Thyroid gland (tissue), 4 donors: Measurements from ENCODE around the gene ADO. TPM values are rescaled to one million over a fixed set of nuclear protein-coding genes. Genes with fewer than 3 reads are reported as not detected.
A peak's percentile ranks its signal among the peaks of the same experiment; 100 is the strongest.

ENCODE experiments used
- DNase-seq, 2 donors: peaks; one replicate each; pipeline ENCODE4 v3.0.0-alpha.2; 2019
- H3K27ac ChIP-seq, 3 donors: fragments of 200-600 bp; sonication (generic); 1 replicate in 2 of 3; 2 replicates in 1 of 3; pipeline ENCODE4 v1.5.1; 2016 to 2019; ENCODE audit warnings: mild to moderate bottlenecking in 1 of 3, moderate library complexity in 1 of 3
- H3K27me3 ChIP-seq: fragments of 200-600 bp; sonication (generic); one replicate; pipeline ENCODE4 v1.5.1; 2019
- H3K36me3 ChIP-seq, 2 donors: fragments of 200-600 bp; sonication (generic); one replicate each; pipeline ENCODE4 v1.5.1; 2016 to 2019
- H3K4me1 ChIP-seq, 2 donors: fragments of 200-600 bp; sonication (generic); one replicate each; pipeline ENCODE4 v1.5.1; 2017 to 2019
- H3K4me3 ChIP-seq, 3 donors: fragments of 200-600 bp; sonication (generic); replicated peaks in 1 of 3; 1 replicate in 2 of 3; 2 replicates in 1 of 3; pipeline ENCODE4 v1.5.1; 2016; ENCODE audit warnings: mild to moderate bottlenecking in 1 of 3
- H3K9me3 ChIP-seq: fragments of 200-600 bp; sonication (generic); one replicate; pipeline ENCODE4 v1.5.1; 2017
- POLR2A ChIP-seq, 2 donors: fragments of 450-650 bp; IDR thresholded peaks; one replicate each; pipeline ENCODE4 v1.6.1; 2017; ENCODE audit warnings: antibody characterized with exemption in 2 of 2, mild to moderate bottlenecking in 2 of 2, moderate library complexity in 1 of 2
- WGBS, 2 donors: methylation state at CpG; one replicate each; pipeline ENCODE4 v1.1.5; 2017; 5-methylcytosine and 5-hydroxymethylcytosine counted together
- intact Hi-C: fragments of 100-400 bp; cut with DNase I; formaldehyde crosslinking; loops from one replicate; pipeline ENCODE4 v1.15.1; 2023
- total RNA-seq, 4 donors: library from RNA; depleted of rRNA; stranded (reverse); fragments of >200 nt; gene quantifications; one replicate each; pipeline ENCODE4 v1.2.3, GENCODE V29; 2016
- TF ChIP-seq, protein P1 (sequence below), 6 experiments: fragments of 200-600 bp in 3 of 6; fragments of 450-650 bp in 3 of 6; sonication (generic) in 3 of 6; IDR thresholded peaks; one replicate each; pipeline ENCODE4 v1.5.1; 2016 to 2019; ENCODE audit warnings: antibody characterized with exemption in 6 of 6, mild to moderate bottlenecking in 2 of 6, inconsistent platforms in 1 of 6, moderate library complexity in 1 of 6

ADO gene
- total RNA-seq, 4 donors from 2014 or later, result 21.8 to 29.7 (median 24.6) TPM

GRCh38 chr10:62792261-62792660, 12.3 kb upstream of the ADO start:
- intact Hi-C loops, result no loop called here
- Histone ChIP-seq H3K27me3 (no peaks in the 10 kb centered on the region), H3K27ac (no peak overlapping the region), H3K4me3 (no peak overlapping the region), H3K36me3 (no peaks in the 10 kb centered on the region), H3K4me1 (peaks cover 9 to 20% of the 10 kb centered on the region in 2 donors), H3K9me3 (no peaks in the 10 kb centered on the region)
- 76 to 83% methylated on average over 5 of the region's 5 CpGs for WGBS, 2 donors
- DNase-seq, result no peak
- TF ChIP-seq, protein P1, sequence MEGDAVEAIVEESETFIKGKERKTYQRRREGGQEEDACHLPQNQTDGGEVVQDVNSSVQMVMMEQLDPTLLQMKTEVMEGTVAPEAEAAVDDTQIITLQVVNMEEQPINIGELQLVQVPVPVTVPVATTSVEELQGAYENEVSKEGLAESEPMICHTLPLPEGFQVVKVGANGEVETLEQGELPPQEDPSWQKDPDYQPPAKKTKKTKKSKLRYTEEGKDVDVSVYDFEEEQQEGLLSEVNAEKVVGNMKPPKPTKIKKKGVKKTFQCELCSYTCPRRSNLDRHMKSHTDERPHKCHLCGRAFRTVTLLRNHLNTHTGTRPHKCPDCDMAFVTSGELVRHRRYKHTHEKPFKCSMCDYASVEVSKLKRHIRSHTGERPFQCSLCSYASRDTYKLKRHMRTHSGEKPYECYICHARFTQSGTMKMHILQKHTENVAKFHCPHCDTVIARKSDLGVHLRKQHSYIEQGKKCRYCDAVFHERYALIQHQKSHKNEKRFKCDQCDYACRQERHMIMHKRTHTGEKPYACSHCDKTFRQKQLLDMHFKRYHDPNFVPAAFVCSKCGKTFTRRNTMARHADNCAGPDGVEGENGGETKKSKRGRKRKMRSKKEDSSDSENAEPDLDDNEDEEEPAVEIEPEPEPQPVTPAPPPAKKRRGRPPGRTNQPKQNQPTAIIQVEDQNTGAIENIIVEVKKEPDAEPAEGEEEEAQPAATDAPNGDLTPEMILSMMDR (IDR thresholded peaks at IDR 0.05), result no peak
- no peak for TF ChIP-seq POLR2A (IDR thresholded peaks at IDR 0.05)

DNA sequence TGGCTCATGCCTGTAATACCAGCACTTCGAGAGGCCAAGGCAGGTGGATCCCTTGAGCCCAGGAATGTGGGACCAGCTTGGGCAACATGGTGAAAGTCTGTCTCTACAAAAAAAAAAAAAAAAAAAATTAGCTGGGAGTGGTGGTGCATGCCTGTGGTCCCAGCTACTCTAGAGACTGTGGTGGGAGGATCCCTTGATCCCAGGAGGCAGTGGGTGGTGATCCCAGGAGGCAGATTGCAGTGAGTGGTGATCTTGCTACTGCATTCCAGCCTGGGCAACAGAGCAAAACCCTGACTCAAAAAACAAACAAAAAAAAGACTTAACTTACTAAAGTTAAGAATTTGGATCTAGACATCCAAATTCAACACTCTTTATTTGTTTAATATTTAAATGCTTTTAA, 10.2 kb upstream of the ADO start:
- TF ChIP-seq, protein P1 (IDR thresholded peaks at IDR 0.05), result no peak
- no peak for TF ChIP-seq POLR2A (IDR thresholded peaks at IDR 0.05)
- no peak overlapping the region for H3K4me3 ChIP-seq
- H3K27me3 ChIP-seq, result no peaks in the 10 kb centered on the region
- intact Hi-C loops, result no loop called here
- H3K27ac ChIP-seq, result peak overlapping the region in 1 of 3 donors; percentile 35
- H3K9me3 ChIP-seq, result no peaks in the 10 kb centered on the region
- H3K4me1 ChIP-seq, result peaks cover 9 to 20% of the 10 kb centered on the region in 2 donors
- WGBS, 2 donors, result 86 to 90% methylated on average over 1 of the region's 1 CpG
- H3K36me3 ChIP-seq, result no peaks in the 10 kb centered on the region
- DNase-seq, result peak; percentile 33 to 59

GRCh38 chr10:62795100-62795499, 9.4 kb upstream of the ADO start:
- H3K4me3 ChIP-seq, result no peak overlapping the region
- H3K4me1 ChIP-seq, result peaks cover 9 to 20% of the 10 kb centered on the region in 2 donors
- no peak for TF ChIP-seq POLR2A (IDR thresholded peaks at IDR 0.05)
- TF ChIP-seq, protein P1 (IDR thresholded peaks at IDR 0.05), result no peak
- H3K36me3 ChIP-seq, result no peaks in the 10 kb centered on the region
- no peak for DNase-seq
- H3K27ac ChIP-seq, result peak overlapping the region in 2 of 3 donors; percentile 24 to 35
- no peaks in the 10 kb centered on the region for H3K27me3 ChIP-seq
- intact Hi-C loops, result no loop called here
- no peaks in the 10 kb centered on the region for H3K9me3 ChIP-seq

DNA sequence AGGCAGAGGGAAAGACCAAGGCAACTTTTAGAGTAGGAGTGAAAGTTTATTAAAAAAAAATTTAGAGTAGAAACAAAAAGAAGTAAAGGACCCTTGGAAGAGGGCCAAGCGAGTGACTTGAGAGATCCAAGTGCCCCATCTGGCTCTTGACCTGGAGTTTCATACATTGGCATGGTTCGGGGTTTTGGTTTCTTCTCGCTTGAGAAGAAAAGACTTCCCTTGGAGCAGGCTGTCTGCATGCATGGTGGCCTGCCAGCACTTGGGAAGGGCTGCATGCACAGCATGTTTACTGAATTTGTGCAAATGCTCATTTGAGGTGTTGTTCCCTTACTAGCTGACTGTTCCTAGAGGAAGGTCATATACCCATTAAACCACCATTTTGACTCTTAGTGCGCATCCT, 8.8 kb upstream of the ADO start:
- Histone ChIP-seq H3K9me3 (no peaks in the 10 kb centered on the region), H3K27me3 (no peaks in the 10 kb centered on the region), H3K36me3 (no peaks in the 10 kb centered on the region), H3K4me3 (no peak overlapping the region), H3K27ac (peak overlapping the region in 1 of 3 donors; percentile 24), H3K4me1 (peaks cover 9 to 20% of the 10 kb centered on the region in 2 donors)
- TF ChIP-seq, protein P1 (IDR thresholded peaks at IDR 0.05), result no peak
- 50 to 56% methylated on average over 4 of the region's 4 CpGs for WGBS, 2 donors
- intact Hi-C loops, result no loop called here
- peak; percentile 67 to 78 for DNase-seq

DNA sequence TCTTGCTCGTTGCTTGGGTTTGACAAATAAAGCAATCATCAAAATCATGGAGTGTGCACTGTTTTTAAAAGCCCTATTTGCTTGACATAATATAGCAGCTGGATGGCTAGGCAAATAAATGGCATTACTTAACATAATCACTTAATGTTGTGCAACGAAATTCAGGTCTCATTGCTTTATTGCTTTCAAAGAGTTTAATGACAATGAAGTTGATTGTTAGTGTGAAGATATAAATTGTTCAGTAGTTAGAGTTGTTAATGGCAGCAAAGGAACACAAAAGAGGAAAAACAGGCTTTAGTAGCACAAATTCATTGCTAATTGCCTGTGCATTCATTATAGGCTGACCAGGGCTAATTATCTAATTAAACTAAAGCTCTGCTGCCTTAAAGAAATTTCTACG, 7.6 kb upstream of the ADO start:
- whole genome bisulfite sequencing, 2 donors, result 63 to 69% methylated on average over 3 of the region's 3 CpGs
- Histone ChIP-seq H3K4me1 (peaks cover 9 to 20% of the 10 kb centered on the region in 2 donors), H3K27ac (no peak overlapping the region), H3K4me3 (no peak overlapping the region), H3K27me3 (no peaks in the 10 kb centered on the region), H3K9me3 (no peaks in the 10 kb centered on the region), H3K36me3 (no peaks in the 10 kb centered on the region)
- TF ChIP-seq, protein P1 (IDR thresholded peaks at IDR 0.05), result no peak
- no peak for TF ChIP-seq POLR2A (IDR thresholded peaks at IDR 0.05)
- no peak for DNase-seq
- intact Hi-C loops, result no loop called here
